PC-3 (cell line): ENCODE data around the gene LRFN5.

Experiments
- CTCF ChIP-seq: fragments of 300-600 bp; sonication (generic); conservative IDR thresholded peaks from 2 replicates; pipeline ENCODE4 v1.5.1; 2017; ENCODE audit warnings: antibody characterized with exemption, low read depth, mild to moderate bottlenecking, low read length
- EZH2phosphoT487 ChIP-seq: fragments of 300-600 bp; sonication (generic); IDR thresholded peaks from 2 replicates; pipeline ENCODE4 v1.6.1; 2018; ENCODE audit warnings: mild to moderate bottlenecking, antibody characterized with exemption, low read length, borderline replicate concordance

- peak; percentile 46 for TF ChIP-seq CTCF
- no peak for TF ChIP-seq EZH2phosphoT487
Measured at GRCh38 chr14:41824441-41824840, 217.8 kb downstream of the LRFN5 start.
